HepG2 (cell line): ENCODE measurements around the gene DNAJC5. TPM values are rescaled to one million over a fixed set of nuclear protein-coding genes. Genes with fewer than 3 reads are reported as not detected.

ENCODE experiments used
- ARNTL ChIP-seq: sonication (generic); formaldehyde crosslinking; IDR thresholded peaks from 2 replicates; pipeline ENCODE4 v1.4.0; 2020; ENCODE audit warnings: mild to moderate bottlenecking, missing genetic modification reagents
- JARID2 ChIP-seq: sonication (generic); formaldehyde crosslinking; IDR thresholded peaks from 2 replicates; pipeline ENCODE4 v1.8.1; 2023; ENCODE audit warnings: missing genetic modification reagents, inconsistent platforms; ENCODE audit not compliant: insufficient replicate concordance
- JUNB ChIP-seq: sonication (generic); formaldehyde crosslinking; IDR thresholded peaks from 2 replicates; pipeline ENCODE4 v1.8.0; 2022; ENCODE audit warnings: missing genetic modification reagents, mild to moderate bottlenecking, borderline replicate concordance
- KDM2A ChIP-seq: sonication (generic); formaldehyde crosslinking; IDR thresholded peaks from 2 replicates; pipeline ENCODE4 v1.4.0; 2020; ENCODE audit warnings: low read depth, missing genetic modification reagents, borderline replicate concordance
- NONO ChIP-seq, 2 experiments: fragments of 450-650 bp in 1 of 2; sonication (generic) in 1 of 2; formaldehyde crosslinking in 1 of 2; IDR thresholded peaks in 1 of 2; conservative IDR thresholded peaks in 1 of 2; 2 replicates each; pipeline versions ENCODE4 v1.6.1 to v1.8.0; 2017 to 2022; ENCODE audit warnings: mild to moderate bottlenecking in 1 of 2, missing genetic modification reagents in 1 of 2, moderate library complexity in 1 of 2
- PHB2 ChIP-seq: fragments of 450-650 bp; IDR thresholded peaks from 2 replicates; pipeline ENCODE4 v1.6.1; 2018; ENCODE audit not compliant: partially characterized antibody
- PHF8 ChIP-seq: sonication (generic); formaldehyde crosslinking; IDR thresholded peaks from 2 replicates; pipeline ENCODE4 v1.5.0; 2020; ENCODE audit warnings: missing genetic modification reagents
- POGZ ChIP-seq: sonication (generic); formaldehyde crosslinking; IDR thresholded peaks from 2 replicates; pipeline ENCODE4 v1.4.0; 2020; ENCODE audit warnings: mild to moderate bottlenecking, missing genetic modification reagents
- SRSF4 ChIP-seq: fragments of 200-400 bp; formaldehyde crosslinking; IDR thresholded peaks from one replicate; pipeline ENCODE4 v1.6.1; 2018; ENCODE audit warnings: mild to moderate bottlenecking, low read depth, low read length, moderate library complexity; ENCODE audit not compliant: poor library complexity, severe bottlenecking
- TEAD3 ChIP-seq: optimal IDR thresholded peaks from 2 replicates; pipeline ENCODE3; 2016; ENCODE audit warnings: borderline replicate concordance
- ZFX ChIP-seq: sonication (generic); formaldehyde crosslinking; IDR thresholded peaks from 2 replicates; pipeline ENCODE4 v1.4.0; 2020; ENCODE audit warnings: mild to moderate bottlenecking, low read depth, missing genetic modification reagents, moderate library complexity
- ZNF33A ChIP-seq: sonication (generic); formaldehyde crosslinking; IDR thresholded peaks from 2 replicates; pipeline ENCODE4 v1.5.1; 2020; ENCODE audit warnings: missing genetic modification reagents, mild to moderate bottlenecking, moderate library complexity, borderline replicate concordance
- ZNF550 ChIP-seq: sonication (generic); formaldehyde crosslinking; IDR thresholded peaks from 2 replicates; pipeline ENCODE4 v1.4.0; 2020; ENCODE audit warnings: mild to moderate bottlenecking, missing genetic modification reagents, borderline replicate concordance
- ZNF572 ChIP-seq: sonication (generic); formaldehyde crosslinking; IDR thresholded peaks from 2 replicates; pipeline ENCODE4 v1.5.1; 2020; ENCODE audit warnings: mild to moderate bottlenecking, missing genetic modification reagents
- ZNF841 ChIP-seq: sonication (generic); formaldehyde crosslinking; IDR thresholded peaks from 2 replicates; pipeline ENCODE4 v1.8.1; 2023; ENCODE audit warnings: missing genetic modification reagents, borderline replicate concordance
- polyA plus RNA-seq, 8 experiments: library from polyadenylated mRNA; depleted of rRNA in 3 of 8; stranded (reverse) in 7 of 8; unstranded in 1 of 8; fragments of >200 nt; fragmentation: Illumina TruSeq in 4 of 8; extraction: Trizol in 4 of 8; gene quantifications; 2 replicates each; pipeline versions ENCODE4 v1.2.1 to v1.2.3, GENCODE V29; 2011 to 2016; ENCODE audit warnings: low read depth in 4 of 8, missing spikeins in 1 of 8, mixed read lengths in 1 of 8; ENCODE audit not compliant: insufficient read depth in 1 of 8
- total RNA-seq, 5 experiments: library from RNA; depleted of rRNA; stranded (reverse); fragments of >200 nt; fragmentation: Illumina TruSeq; extraction: Trizol; gene quantifications; 2 replicates each; pipeline ENCODE4 v1.2.3, GENCODE V29; 2016; ENCODE audit warnings: low read depth in 1 of 5
- TF ChIP-seq, protein P1 (sequence below): sonication (generic); formaldehyde crosslinking; conservative IDR thresholded peaks from 2 replicates; pipeline ENCODE4 v1.4.0; 2020; ENCODE audit warnings: mild to moderate bottlenecking, missing genetic modification reagents, moderate library complexity
- TF ChIP-seq, protein P2 (sequence below): sonication (generic); formaldehyde crosslinking; IDR thresholded peaks from 2 replicates; pipeline ENCODE4 v1.4.0; 2020; ENCODE audit warnings: missing genetic modification reagents
- TF ChIP-seq, protein P3 (sequence below), 2 experiments: IDR thresholded peaks; 2 replicates each; pipeline ENCODE4 v1.6.1; 2011 to 2012; ENCODE audit warnings: low read length in 2 of 2, borderline replicate concordance in 1 of 2, low read depth in 1 of 2, mild to moderate bottlenecking in 1 of 2, moderate library complexity in 1 of 2

Gene DNAJC5
- total and polyA plus RNA-seq, 2 of the 13 experiments (the other 11 are each of a cell fraction or from before 2014, with no cell fraction given) = 42.8 to 64.5 TPM

DNA sequence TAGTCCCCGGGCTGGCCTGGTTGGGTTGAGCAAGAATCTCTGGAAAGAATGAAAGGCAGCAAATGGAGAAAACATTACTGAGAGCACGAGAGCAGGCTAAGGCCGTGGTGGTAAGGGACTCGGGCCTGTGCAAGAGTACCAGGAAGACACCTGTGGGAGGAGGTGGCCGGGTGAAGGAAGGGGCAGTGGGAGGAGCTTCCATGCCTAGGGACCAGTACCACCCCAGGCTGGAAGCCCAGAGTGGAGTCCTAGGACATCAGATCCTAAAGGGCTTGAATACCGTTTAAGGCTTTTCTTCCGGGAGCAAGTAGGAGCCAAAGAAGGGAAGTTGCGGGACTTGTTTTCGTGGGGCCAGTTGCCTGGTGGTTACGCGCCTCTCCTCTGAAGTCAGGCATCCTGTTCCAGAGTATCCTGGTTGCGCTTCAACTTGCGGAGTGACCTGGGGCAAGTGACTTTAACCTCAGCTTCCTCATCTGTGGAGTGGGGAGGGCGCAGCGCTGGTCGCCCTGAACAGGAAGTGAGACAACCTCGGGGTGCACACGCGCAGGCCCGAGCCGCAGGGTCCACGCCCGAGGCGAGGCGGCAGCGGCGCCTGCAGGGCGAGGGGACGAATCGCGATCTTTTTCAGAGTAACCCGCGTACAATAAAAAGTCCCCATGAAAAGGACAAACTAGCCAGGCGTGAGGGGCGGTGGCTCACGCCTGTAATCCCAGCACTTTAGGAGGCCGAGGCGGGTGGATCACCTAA is 31.0 kb upstream of the DNAJC5 start (continued):
- no peak for TF ChIP-seq ZNF550
- TF ChIP-seq TEAD3 (CRISPR knock-in tag) = peak; percentile 59
- no peak for TF ChIP-seq JARID2 (CRISPR knock-in tag)
- TF ChIP-seq, protein P1, sequence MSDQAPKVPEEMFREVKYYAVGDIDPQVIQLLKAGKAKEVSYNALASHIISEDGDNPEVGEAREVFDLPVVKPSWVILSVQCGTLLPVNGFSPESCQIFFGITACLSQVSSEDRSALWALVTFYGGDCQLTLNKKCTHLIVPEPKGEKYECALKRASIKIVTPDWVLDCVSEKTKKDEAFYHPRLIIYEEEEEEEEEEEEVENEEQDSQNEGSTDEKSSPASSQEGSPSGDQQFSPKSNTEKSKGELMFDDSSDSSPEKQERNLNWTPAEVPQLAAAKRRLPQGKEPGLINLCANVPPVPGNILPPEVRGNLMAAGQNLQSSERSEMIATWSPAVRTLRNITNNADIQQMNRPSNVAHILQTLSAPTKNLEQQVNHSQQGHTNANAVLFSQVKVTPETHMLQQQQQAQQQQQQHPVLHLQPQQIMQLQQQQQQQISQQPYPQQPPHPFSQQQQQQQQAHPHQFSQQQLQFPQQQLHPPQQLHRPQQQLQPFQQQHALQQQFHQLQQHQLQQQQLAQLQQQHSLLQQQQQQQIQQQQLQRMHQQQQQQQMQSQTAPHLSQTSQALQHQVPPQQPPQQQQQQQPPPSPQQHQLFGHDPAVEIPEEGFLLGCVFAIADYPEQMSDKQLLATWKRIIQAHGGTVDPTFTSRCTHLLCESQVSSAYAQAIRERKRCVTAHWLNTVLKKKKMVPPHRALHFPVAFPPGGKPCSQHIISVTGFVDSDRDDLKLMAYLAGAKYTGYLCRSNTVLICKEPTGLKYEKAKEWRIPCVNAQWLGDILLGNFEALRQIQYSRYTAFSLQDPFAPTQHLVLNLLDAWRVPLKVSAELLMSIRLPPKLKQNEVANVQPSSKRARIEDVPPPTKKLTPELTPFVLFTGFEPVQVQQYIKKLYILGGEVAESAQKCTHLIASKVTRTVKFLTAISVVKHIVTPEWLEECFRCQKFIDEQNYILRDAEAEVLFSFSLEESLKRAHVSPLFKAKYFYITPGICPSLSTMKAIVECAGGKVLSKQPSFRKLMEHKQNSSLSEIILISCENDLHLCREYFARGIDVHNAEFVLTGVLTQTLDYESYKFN (CRISPR knock-in tag) = no peak; the same call in 1 of the 2 replicates
- peak; percentile 72 for TF ChIP-seq PHF8 (CRISPR knock-in tag)
- TF ChIP-seq JUNB (CRISPR knock-in tag) = no peak
- peak; percentile 96 for TF ChIP-seq ZFX (CRISPR knock-in tag)
- no peak for TF ChIP-seq SRSF4
- TF ChIP-seq PHB2 = no peak
- TF ChIP-seq ZNF841 = no peak
- TF ChIP-seq NONO (IDR thresholded peaks at IDR 0.05) = no peak
- TF ChIP-seq NONO (CRISPR knock-in tag; conservative IDR thresholded peaks at IDR 0.05) = 0 out of 2 replicates have a peak, but pooled peaks have one; percentile 69
- TF ChIP-seq, protein P2, sequence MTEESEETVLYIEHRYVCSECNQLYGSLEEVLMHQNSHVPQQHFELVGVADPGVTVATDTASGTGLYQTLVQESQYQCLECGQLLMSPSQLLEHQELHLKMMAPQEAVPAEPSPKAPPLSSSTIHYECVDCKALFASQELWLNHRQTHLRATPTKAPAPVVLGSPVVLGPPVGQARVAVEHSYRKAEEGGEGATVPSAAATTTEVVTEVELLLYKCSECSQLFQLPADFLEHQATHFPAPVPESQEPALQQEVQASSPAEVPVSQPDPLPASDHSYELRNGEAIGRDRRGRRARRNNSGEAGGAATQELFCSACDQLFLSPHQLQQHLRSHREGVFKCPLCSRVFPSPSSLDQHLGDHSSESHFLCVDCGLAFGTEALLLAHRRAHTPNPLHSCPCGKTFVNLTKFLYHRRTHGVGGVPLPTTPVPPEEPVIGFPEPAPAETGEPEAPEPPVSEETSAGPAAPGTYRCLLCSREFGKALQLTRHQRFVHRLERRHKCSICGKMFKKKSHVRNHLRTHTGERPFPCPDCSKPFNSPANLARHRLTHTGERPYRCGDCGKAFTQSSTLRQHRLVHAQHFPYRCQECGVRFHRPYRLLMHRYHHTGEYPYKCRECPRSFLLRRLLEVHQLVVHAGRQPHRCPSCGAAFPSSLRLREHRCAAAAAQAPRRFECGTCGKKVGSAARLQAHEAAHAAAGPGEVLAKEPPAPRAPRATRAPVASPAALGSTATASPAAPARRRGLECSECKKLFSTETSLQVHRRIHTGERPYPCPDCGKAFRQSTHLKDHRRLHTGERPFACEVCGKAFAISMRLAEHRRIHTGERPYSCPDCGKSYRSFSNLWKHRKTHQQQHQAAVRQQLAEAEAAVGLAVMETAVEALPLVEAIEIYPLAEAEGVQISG = peak; percentile 93
- TF ChIP-seq, protein P3, sequence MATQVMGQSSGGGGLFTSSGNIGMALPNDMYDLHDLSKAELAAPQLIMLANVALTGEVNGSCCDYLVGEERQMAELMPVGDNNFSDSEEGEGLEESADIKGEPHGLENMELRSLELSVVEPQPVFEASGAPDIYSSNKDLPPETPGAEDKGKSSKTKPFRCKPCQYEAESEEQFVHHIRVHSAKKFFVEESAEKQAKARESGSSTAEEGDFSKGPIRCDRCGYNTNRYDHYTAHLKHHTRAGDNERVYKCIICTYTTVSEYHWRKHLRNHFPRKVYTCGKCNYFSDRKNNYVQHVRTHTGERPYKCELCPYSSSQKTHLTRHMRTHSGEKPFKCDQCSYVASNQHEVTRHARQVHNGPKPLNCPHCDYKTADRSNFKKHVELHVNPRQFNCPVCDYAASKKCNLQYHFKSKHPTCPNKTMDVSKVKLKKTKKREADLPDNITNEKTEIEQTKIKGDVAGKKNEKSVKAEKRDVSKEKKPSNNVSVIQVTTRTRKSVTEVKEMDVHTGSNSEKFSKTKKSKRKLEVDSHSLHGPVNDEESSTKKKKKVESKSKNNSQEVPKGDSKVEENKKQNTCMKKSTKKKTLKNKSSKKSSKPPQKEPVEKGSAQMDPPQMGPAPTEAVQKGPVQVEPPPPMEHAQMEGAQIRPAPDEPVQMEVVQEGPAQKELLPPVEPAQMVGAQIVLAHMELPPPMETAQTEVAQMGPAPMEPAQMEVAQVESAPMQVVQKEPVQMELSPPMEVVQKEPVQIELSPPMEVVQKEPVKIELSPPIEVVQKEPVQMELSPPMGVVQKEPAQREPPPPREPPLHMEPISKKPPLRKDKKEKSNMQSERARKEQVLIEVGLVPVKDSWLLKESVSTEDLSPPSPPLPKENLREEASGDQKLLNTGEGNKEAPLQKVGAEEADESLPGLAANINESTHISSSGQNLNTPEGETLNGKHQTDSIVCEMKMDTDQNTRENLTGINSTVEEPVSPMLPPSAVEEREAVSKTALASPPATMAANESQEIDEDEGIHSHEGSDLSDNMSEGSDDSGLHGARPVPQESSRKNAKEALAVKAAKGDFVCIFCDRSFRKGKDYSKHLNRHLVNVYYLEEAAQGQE (IDR thresholded peaks at IDR 0.05; ENCODE audit: borderline replicate concordance in 1 of 2, low read depth in 1 of 2, low read length in 2 of 2) = no peak
- TF ChIP-seq KDM2A = peak; percentile 92
- TF ChIP-seq ZNF33A = no peak; the same call in 1 of the 2 replicates
- no peak; the same call in 1 of the 2 replicates for TF ChIP-seq ZNF572 (CRISPR knock-in tag)
- no peak; the same call in 1 of the 2 replicates for TF ChIP-seq ARNTL (CRISPR knock-in tag)
- TF ChIP-seq POGZ (CRISPR knock-in tag) = peak; percentile 73
